OCI-LY1 (cell line): ENCODE measurements around the gene ADPRM.

Experiments used
- H2AFZ ChIP-seq: fragments of 200-600 bp; sonication (generic), shearing (Covaris generic); 2 replicates; pipeline ENCODE4 v1.6.0; 2014; ENCODE audit warnings: antibody characterized with exemption, mild to moderate bottlenecking, low read length
- H3F3A ChIP-seq: fragments of 200-600 bp; sonication (generic), shearing (Covaris generic); 2 replicates; pipeline ENCODE4 v1.6.0; 2014; ENCODE audit warnings: mild to moderate bottlenecking, antibody characterized with exemption, low read length, moderate library complexity; ENCODE audit not compliant: insufficient read depth
- H3K27ac ChIP-seq: fragments of 200-600 bp; sonication (generic); 2 replicates; pipeline ENCODE4 v1.5.1; 2014; ENCODE audit warnings: low read length, mixed run types, mild to moderate bottlenecking, low read depth; ENCODE audit not compliant: poor library complexity, severe bottlenecking
- H3K27me3 ChIP-seq: fragments of 200-600 bp; sonication (generic); 2 replicates; pipeline ENCODE4 v1.6.0; 2014; ENCODE audit warnings: antibody characterized with exemption, mild to moderate bottlenecking, low read length, moderate library complexity; ENCODE audit not compliant: insufficient read depth
- H3K36me3 ChIP-seq: fragments of 200-600 bp; sonication (generic); 2 replicates; pipeline ENCODE4 v1.6.1; 2014; ENCODE audit warnings: mild to moderate bottlenecking, antibody characterized with exemption, low read length, moderate library complexity, mixed read lengths; ENCODE audit not compliant: insufficient read depth
- H3K4me1 ChIP-seq: fragments of 200-600 bp; sonication (generic); 2 replicates; pipeline ENCODE4 v1.5.1; 2014; ENCODE audit warnings: mild to moderate bottlenecking, low read length, moderate library complexity; ENCODE audit not compliant: insufficient read depth, severe bottlenecking
- H3K4me2 ChIP-seq: fragments of 200-600 bp; sonication (generic), shearing (Covaris generic); 2 replicates; pipeline ENCODE4 v1.6.1; 2014; ENCODE audit warnings: low read length
- H3K4me3 ChIP-seq: fragments of 200-600 bp; sonication (generic); 2 replicates; pipeline ENCODE4 v1.5.1; 2014; ENCODE audit warnings: low read length, low read depth, mild to moderate bottlenecking, mixed read lengths; ENCODE audit not compliant: poor library complexity, severe bottlenecking
- H3K79me2 ChIP-seq: fragments of 200-600 bp; shearing (Covaris generic); 2 replicates; pipeline ENCODE4 v1.6.1; 2016; ENCODE audit warnings: mixed run types, low read length, mixed read lengths; ENCODE audit not compliant: insufficient read depth
- H3K9ac ChIP-seq: fragments of 200-600 bp; sonication (generic), shearing (Covaris generic); 2 replicates; pipeline ENCODE4 v1.6.1; 2014; ENCODE audit warnings: mild to moderate bottlenecking, low read length, mixed read lengths
- H3K9me2 ChIP-seq: fragments of 200-600 bp; sonication (generic), shearing (Covaris generic); 2 replicates; pipeline ENCODE4 v1.6.1; 2014; ENCODE audit warnings: low read depth, mild to moderate bottlenecking, low read length, mixed read lengths
- H3K9me3 ChIP-seq: fragments of 200-600 bp; shearing (Covaris generic); 2 replicates; pipeline ENCODE4 v1.6.1; 2014; ENCODE audit warnings: low read length, mixed read lengths
- H4K20me1 ChIP-seq: fragments of 200-600 bp; sonication (generic), shearing (Covaris generic); 2 replicates; pipeline ENCODE4 v1.6.0; 2016; ENCODE audit warnings: mild to moderate bottlenecking, low read length; ENCODE audit not compliant: insufficient read depth
- EZH2 ChIP-seq: fragments of 200-600 bp; sonication (generic), shearing (Covaris generic); IDR thresholded peaks from 2 replicates; pipeline ENCODE4 v1.8.0; 2017; ENCODE audit warnings: borderline replicate concordance, mixed run types, mild to moderate bottlenecking, antibody characterized with exemption, low read length, moderate library complexity, mixed read lengths
- TF ChIP-seq, protein P1 (sequence below): fragments of 200-600 bp; sonication (generic), shearing (Covaris generic); IDR thresholded peaks from 2 replicates; pipeline ENCODE4 v1.5.1; 2017; ENCODE audit warnings: mild to moderate bottlenecking, antibody characterized with exemption, low read length, moderate library complexity, mixed read lengths

ADPRM gene

DNA sequence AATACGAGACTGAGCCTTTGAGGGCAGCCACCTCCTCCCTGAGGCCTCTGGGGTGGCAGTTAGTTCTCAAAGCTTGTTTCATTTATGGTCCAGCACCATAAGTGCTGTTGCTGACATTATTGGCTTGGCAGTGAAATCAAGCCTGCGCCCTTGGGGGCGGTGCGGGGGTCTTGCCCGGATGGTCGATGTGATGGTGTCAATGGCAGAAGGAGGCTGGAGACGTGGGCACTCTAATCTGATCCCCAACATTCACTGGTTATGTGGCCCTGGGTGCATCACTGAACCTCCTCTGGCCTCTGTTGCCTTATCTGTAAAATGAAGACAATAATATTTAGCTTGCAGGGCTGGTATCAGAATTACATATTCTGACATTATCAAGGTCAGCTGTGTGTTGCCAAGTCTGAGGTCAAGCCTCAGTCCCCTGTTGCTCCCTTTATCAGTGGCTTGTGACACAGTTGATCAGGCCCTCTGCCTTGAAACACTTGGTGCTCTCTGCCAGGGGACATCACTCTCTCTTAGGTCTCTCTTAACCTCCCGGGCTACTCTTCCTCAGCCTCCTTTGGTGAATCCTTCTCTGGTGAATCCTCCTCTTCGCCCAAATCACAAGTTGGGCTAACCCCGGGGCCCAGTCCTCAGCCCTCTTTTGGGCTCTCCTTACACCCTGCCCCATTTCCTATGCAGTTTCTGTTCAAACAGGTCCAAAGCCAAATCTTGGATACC is 44.2 kb downstream of the ADPRM start:
- H3F3A ChIP-seq: no peaks in the 10 kb centered on the region
- no peaks in the 10 kb centered on the region for H4K20me1 ChIP-seq
- no peak overlapping the region for H3K27ac ChIP-seq
- H3K36me3 ChIP-seq: no peaks in the 10 kb centered on the region
- H3K9me2 ChIP-seq: no peaks in the 10 kb centered on the region
- H3K4me2 ChIP-seq: no peak overlapping the region
- H3K79me2 ChIP-seq: no peaks in the 10 kb centered on the region
- no peak overlapping the region for H3K9ac ChIP-seq
- no peaks in the 10 kb centered on the region for H3K4me1 ChIP-seq
- H3K27me3 ChIP-seq: no peaks in the 10 kb centered on the region; the same call in 1 of the 2 replicates
- no peak for TF ChIP-seq EZH2
- TF ChIP-seq, protein P1, sequence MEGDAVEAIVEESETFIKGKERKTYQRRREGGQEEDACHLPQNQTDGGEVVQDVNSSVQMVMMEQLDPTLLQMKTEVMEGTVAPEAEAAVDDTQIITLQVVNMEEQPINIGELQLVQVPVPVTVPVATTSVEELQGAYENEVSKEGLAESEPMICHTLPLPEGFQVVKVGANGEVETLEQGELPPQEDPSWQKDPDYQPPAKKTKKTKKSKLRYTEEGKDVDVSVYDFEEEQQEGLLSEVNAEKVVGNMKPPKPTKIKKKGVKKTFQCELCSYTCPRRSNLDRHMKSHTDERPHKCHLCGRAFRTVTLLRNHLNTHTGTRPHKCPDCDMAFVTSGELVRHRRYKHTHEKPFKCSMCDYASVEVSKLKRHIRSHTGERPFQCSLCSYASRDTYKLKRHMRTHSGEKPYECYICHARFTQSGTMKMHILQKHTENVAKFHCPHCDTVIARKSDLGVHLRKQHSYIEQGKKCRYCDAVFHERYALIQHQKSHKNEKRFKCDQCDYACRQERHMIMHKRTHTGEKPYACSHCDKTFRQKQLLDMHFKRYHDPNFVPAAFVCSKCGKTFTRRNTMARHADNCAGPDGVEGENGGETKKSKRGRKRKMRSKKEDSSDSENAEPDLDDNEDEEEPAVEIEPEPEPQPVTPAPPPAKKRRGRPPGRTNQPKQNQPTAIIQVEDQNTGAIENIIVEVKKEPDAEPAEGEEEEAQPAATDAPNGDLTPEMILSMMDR: no peak
- no peaks in the 10 kb centered on the region for H3K9me3 ChIP-seq
- H2AFZ ChIP-seq: no peak overlapping the region
- no peak overlapping the region for H3K4me3 ChIP-seq

DNA sequence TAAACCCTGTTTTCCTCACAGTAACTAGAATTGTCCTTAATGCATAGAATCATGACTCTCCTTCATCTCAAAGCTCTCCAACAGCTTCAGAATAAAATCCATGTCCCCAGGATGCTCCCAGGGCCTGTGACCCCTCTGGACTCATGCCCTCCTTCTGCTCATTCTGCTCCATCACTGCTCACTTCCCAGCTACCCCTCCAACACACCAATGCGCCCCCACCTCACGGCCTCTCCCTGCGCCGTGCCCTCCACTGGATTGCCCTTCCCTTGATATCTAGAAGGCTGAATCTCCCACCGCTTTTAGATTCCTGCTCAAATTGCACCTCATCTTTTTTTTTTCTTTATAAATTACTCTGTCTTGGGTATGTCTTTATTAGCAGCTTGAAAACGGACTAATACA is 45.0 kb downstream of the ADPRM start:
- Histone ChIP-seq H3K9ac (no peak overlapping the region), H3K9me3 (no peaks in the 10 kb centered on the region), H3K4me2 (no peak overlapping the region), H3K27me3 (no peaks in the 10 kb centered on the region; the same call in 1 of the 2 replicates), H3K27ac (no peak overlapping the region), H3K9me2 (no peaks in the 10 kb centered on the region), H2AFZ (no peak overlapping the region), H3K36me3 (no peaks in the 10 kb centered on the region), H3K4me3 (no peak overlapping the region), H4K20me1 (no peaks in the 10 kb centered on the region), H3K4me1 (no peaks in the 10 kb centered on the region), H3F3A (no peaks in the 10 kb centered on the region), H3K79me2 (no peaks in the 10 kb centered on the region)
- no peak for TF ChIP-seq EZH2
- TF ChIP-seq, protein P1: no peak

- H3K9me2 ChIP-seq: no peaks in the 10 kb centered on the region
- no peaks in the 10 kb centered on the region for H3K9me3 ChIP-seq
- H2AFZ ChIP-seq: no peak overlapping the region
- no peaks in the 10 kb centered on the region for H4K20me1 ChIP-seq
- H3K4me3 ChIP-seq: no peak overlapping the region
- no peaks in the 10 kb centered on the region for H3K79me2 ChIP-seq
- H3K4me1 ChIP-seq: no peaks in the 10 kb centered on the region
- no peak overlapping the region for H3K4me2 ChIP-seq
- no peaks in the 10 kb centered on the region for H3K36me3 ChIP-seq
- no peak overlapping the region for H3K9ac ChIP-seq
- H3K27ac ChIP-seq: no peak overlapping the region
- H3K27me3 ChIP-seq: no peaks in the 10 kb centered on the region; the same call in 1 of the 2 replicates
- no peaks in the 10 kb centered on the region for H3F3A ChIP-seq
- no peak for TF ChIP-seq EZH2
- TF ChIP-seq, protein P1: no peak
Measured at GRCh38 chr17:10743316-10744009, 46.1 kb downstream of the ADPRM start.
